Natural killer cell (primary cell): ENCODE data around the gene ABL1. TPM values are rescaled to one million over a fixed set of nuclear protein-coding genes. Genes with fewer than 3 reads are reported as not detected.

ENCODE experiments used
- ATAC-seq, 3 donors: fragments of 150-1000 bp in 2 of 3; fragments of 200-7000 bp in 1 of 3; cut with Tn5 transposase; 1 replicate in 1 of 3; 2 replicates in 2 of 3; pipeline ENCODE4 v1.10.0; 2021; ENCODE audit warnings: mild to moderate bottlenecking in 2 of 3, moderate library complexity in 2 of 3
- DNase-seq, 2 donors: peaks; one replicate each; pipeline versions ENCODE4 v3.0.0 to v3.0.0-alpha.2; 2013 to 2021; ENCODE audit warnings: mixed read lengths in 1 of 2
- H3K27ac ChIP-seq: one replicate; pipeline ENCODE4 v1.5.1; 2013; ENCODE audit warnings: mild to moderate bottlenecking, low read length
- H3K27me3 ChIP-seq: one replicate; pipeline ENCODE4 v1.6.1; 2013; ENCODE audit warnings: low read length; ENCODE audit not compliant: control insufficient read depth, insufficient read depth
- H3K36me3 ChIP-seq: one replicate; pipeline ENCODE4 v1.6.1; 2013; ENCODE audit warnings: low read length; ENCODE audit not compliant: control insufficient read depth, insufficient read depth
- H3K4me1 ChIP-seq: one replicate; pipeline ENCODE4 v1.6.1; 2013; ENCODE audit warnings: low read length; ENCODE audit not compliant: control insufficient read depth, insufficient read depth
- H3K4me3 ChIP-seq: one replicate; pipeline ENCODE4 v1.5.1; 2013; ENCODE audit warnings: low read length
- H3K9me3 ChIP-seq: one replicate; pipeline ENCODE4 v1.6.1; 2013; ENCODE audit warnings: low read length; ENCODE audit not compliant: control insufficient read depth, insufficient read depth
- H3K27ac Mint-ChIP-seq, 2 donors: one replicate each; pipeline ENCODE4 v1.8.0; 2022; ENCODE audit warnings: mild to moderate bottlenecking in 2 of 2, mixed read lengths in 2 of 2, moderate library complexity in 1 of 2
- H3K27me3 Mint-ChIP-seq, 2 donors: one replicate each; pipeline ENCODE4 v1.8.0; 2022; ENCODE audit warnings: low read depth in 2 of 2, mixed read lengths in 2 of 2
- H3K36me3 Mint-ChIP-seq: one replicate; pipeline ENCODE4 v1.8.0; 2022; ENCODE audit warnings: mixed read lengths
- H3K4me1 Mint-ChIP-seq, 2 donors: one replicate each; pipeline ENCODE4 v1.8.0; 2022; ENCODE audit warnings: mixed read lengths in 2 of 2
- H3K4me3 Mint-ChIP-seq: one replicate; pipeline ENCODE4 v1.8.0; 2022; ENCODE audit warnings: mild to moderate bottlenecking, moderate library complexity, mixed read lengths
- H3K9me3 Mint-ChIP-seq, 2 donors: one replicate each; pipeline ENCODE4 v1.8.0; 2022; ENCODE audit warnings: mixed read lengths in 2 of 2
- WGBS: methylation state at CpG from one replicate; pipeline ENCODE4 v1.1.7; 2013; ENCODE audit warnings: missing lambda C conversion rate; ENCODE audit not compliant: insufficient coverage; 5-methylcytosine and 5-hydroxymethylcytosine counted together
- intact Hi-C: fragments of 100-400 bp; cut with micrococcal nuclease; formaldehyde crosslinking; loops from one replicate; pipeline ENCODE4 v1.14.2; 2022
- total RNA-seq, 4 donors: library from RNA; stranded (reverse); fragments of 120-200 nt in 1 of 4; gene quantifications; one replicate each; pipeline versions ENCODE4 v1.2.3 to v1.2.4, GENCODE V29; 2013 to 2022
- TF ChIP-seq, protein P1 (sequence below): fragments of 200-600 bp; IDR thresholded peaks from one replicate; pipeline ENCODE4 v1.8.0; 2022; ENCODE audit warnings: antibody characterized with exemption

The ABL1 gene
- total RNA-seq, 3 donors from 2014 or later (not counting 1 experiment from before 2014, with no cell fraction given) = 49.7 to 65.6 (median 53.8) TPM

- Mint-ChIP-seq H3K4me1 (peaks cover 5 to 16% of the 10 kb centered on the region in 2 donors), H3K27me3 (no peaks in the 10 kb centered on the region), H3K27ac (peak overlapping the region in 1 of 2 donors; percentile 8), H3K4me3 (no peak overlapping the region), H3K9me3 (no peaks in the 10 kb centered on the region), H3K36me3 (no peaks in the 10 kb centered on the region)
- H3K4me1 ChIP-seq = no peaks in the 10 kb centered on the region
- no peak overlapping the region for H3K4me3 ChIP-seq
- intact Hi-C loops = loop anchor here (10.0 kb wide), 1 partner anchor 397 kb away; no protein-coding TSS in a partner anchor
- no peak for ATAC-seq
- WGBS = 85% methylated on average over 1 of the region's 8 CpGs
- no peaks in the 10 kb centered on the region for H3K36me3 ChIP-seq
- DNase-seq = no peak
- H3K27ac ChIP-seq = no peak overlapping the region
- no peaks in the 10 kb centered on the region for H3K27me3 ChIP-seq
- TF ChIP-seq, protein P1, sequence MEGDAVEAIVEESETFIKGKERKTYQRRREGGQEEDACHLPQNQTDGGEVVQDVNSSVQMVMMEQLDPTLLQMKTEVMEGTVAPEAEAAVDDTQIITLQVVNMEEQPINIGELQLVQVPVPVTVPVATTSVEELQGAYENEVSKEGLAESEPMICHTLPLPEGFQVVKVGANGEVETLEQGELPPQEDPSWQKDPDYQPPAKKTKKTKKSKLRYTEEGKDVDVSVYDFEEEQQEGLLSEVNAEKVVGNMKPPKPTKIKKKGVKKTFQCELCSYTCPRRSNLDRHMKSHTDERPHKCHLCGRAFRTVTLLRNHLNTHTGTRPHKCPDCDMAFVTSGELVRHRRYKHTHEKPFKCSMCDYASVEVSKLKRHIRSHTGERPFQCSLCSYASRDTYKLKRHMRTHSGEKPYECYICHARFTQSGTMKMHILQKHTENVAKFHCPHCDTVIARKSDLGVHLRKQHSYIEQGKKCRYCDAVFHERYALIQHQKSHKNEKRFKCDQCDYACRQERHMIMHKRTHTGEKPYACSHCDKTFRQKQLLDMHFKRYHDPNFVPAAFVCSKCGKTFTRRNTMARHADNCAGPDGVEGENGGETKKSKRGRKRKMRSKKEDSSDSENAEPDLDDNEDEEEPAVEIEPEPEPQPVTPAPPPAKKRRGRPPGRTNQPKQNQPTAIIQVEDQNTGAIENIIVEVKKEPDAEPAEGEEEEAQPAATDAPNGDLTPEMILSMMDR = no peak
- H3K9me3 ChIP-seq = no peaks in the 10 kb centered on the region
These were observed 26.5 kb downstream of the ABL1 start for GRCh38 chr9:130861372-130862180.

- no peaks in the 10 kb centered on the region for H3K27me3 ChIP-seq
- no peak overlapping the region for H3K27ac ChIP-seq
- TF ChIP-seq, protein P1 = no peak
- no peak overlapping the region for H3K4me3 ChIP-seq
- Mint-ChIP-seq H3K27me3 (no peaks in the 10 kb centered on the region), H3K4me3 (no peak overlapping the region), H3K4me1 (peaks cover 7 to 16% of the 10 kb centered on the region in 2 donors), H3K36me3 (no peaks in the 10 kb centered on the region), H3K27ac (no peak overlapping the region), H3K9me3 (no peaks in the 10 kb centered on the region)
- WGBS = 97% methylated on average over 8 of the region's 8 CpGs
- no peaks in the 10 kb centered on the region for H3K9me3 ChIP-seq
- ATAC-seq = no peak
- DNase-seq = no peak
- H3K4me1 ChIP-seq = no peaks in the 10 kb centered on the region
- no peaks in the 10 kb centered on the region for H3K36me3 ChIP-seq
- intact Hi-C loops = loop anchor here (10.0 kb wide), 1 partner anchor 397 kb away; no protein-coding TSS in a partner anchor
These were observed 27.2 kb downstream of the ABL1 start for GRCh38 chr9:130862217-130862616.

DNA sequence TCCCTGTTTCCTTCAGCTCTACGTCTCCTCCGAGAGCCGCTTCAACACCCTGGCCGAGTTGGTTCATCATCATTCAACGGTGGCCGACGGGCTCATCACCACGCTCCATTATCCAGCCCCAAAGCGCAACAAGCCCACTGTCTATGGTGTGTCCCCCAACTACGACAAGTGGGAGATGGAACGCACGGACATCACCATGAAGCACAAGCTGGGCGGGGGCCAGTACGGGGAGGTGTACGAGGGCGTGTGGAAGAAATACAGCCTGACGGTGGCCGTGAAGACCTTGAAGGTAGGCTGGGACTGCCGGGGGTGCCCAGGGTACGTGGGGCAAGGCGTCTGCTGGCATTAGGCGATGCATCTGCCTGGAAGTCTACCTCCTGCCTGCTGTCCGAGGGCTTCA is 27.7 kb downstream of the ABL1 start:
- Histone ChIP-seq H3K4me3 (no peak overlapping the region), H3K27ac (no peak overlapping the region), H3K4me1 (no peaks in the 10 kb centered on the region), H3K9me3 (no peaks in the 10 kb centered on the region), H3K36me3 (no peaks in the 10 kb centered on the region), H3K27me3 (no peaks in the 10 kb centered on the region)
- peaks cover 7 to 16% of the 10 kb centered on the region in 2 donors for H3K4me1 Mint-ChIP-seq
- no peaks in the 10 kb centered on the region for H3K9me3 Mint-ChIP-seq
- no peak overlapping the region for H3K4me3 Mint-ChIP-seq
- no peak overlapping the region for H3K27ac Mint-ChIP-seq
- DNase-seq = no peak
- ATAC-seq = no peak
- WGBS = 97% methylated on average over 23 of the region's 23 CpGs
- TF ChIP-seq, protein P1 = no peak
- no peaks in the 10 kb centered on the region for H3K36me3 Mint-ChIP-seq
- intact Hi-C loops = loop anchor here (1.0 to 10.0 kb wide), 2 partner anchors 155 to 398 kb away; no protein-coding TSS in a partner anchor
- no peaks in the 10 kb centered on the region for H3K27me3 Mint-ChIP-seq
